Measurements from ENCODE around the gene DBNL.
A peak's percentile ranks its signal among the peaks of the same experiment; 100 is the strongest.
"Not testable (repeated sequence)": the region's sequence is repeated elsewhere in the genome, so short reads cannot be mapped to it uniquely, and the experiment has no call there.

Gene DBNL

GRCh38 chr7:44044315-44045225, at the start of gene DBNL:
TSS of gene DBNL (plus strand) at chr7:44044702. CDS start at chr7:44044738, 36 bp downstream.
- peak within 1 kb of the TSS; percentile 79 for H3K27ac ChIP-seq
- DNase-seq (ENCODE audit: low read depth, low spot score): no peak

DNA sequence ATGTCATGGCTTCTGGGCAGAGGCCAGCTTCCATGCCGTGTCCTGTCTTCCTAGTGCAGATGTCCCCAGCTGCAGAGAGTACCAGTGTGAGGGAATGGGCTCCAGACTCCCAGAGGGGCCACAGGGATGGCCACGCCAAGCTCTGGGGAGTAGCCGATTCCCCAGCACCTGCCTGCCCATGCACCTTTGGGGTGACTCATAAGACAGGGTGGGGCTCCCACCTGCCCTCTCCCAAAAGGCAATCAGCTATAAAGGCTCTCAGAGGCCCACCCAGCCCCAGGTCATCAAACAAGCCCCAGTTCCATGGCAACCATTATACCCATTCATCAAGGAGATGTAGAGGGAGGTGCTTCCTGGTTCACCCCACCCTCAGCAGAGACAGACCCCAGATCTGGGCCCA, 47.0 kb upstream of the DBNL start, which contains the start of gene SPDYE1:
Gene SPDYE1, plus strand, starts transcription at position 366 of the 400 bp plus-strand sequence. CDS start 2,053 bp downstream, outside the sequence.
- not testable (repeated sequence) for DNase-seq (ENCODE audit: low read depth, low spot score); H3K27ac ChIP-seq

DNA sequence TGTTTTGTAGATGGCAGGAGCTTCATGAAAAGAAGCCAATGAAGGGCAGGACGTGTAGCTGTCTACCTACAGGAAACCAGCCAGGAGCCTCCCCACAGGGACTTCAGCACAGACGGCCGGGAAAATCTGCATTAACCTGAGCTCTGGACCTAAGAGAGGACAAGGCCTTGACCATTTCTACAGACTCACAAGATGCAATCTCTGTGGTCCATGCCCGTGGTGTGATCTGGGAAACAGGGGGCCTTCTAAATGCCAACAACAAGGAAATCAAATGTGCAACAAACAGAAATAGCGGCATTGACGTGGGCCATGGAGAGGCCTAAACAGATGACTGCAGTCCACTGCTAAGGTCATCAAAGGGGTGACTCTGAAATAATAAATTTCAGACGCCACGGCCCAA, 32.4 kb upstream of the DBNL start:
- not testable (repeated sequence) for H3K27ac ChIP-seq; DNase-seq (ENCODE audit: low read depth, low spot score)

DNA sequence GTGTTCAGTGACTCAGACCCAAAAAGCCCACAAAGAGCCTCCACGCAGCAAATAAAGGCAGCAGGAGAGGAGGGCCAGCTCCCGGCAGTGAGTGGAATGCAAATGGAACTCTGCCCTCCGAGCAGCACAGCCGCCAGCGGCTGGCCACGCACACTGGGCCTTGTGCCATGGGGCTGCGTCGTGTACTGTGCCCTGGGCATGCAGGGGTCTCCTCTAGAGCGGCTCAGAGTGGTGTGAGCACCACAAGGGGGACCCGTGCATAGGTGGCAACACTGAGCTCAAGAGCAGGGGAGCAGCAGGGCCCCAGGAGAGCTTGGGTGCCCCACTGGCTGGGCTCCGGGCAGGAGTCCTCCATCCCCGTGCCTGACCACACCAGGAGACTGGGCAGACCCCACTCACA, 29.4 kb upstream of the DBNL start:
- not testable (repeated sequence) for H3K27ac ChIP-seq; DNase-seq (ENCODE audit: low read depth, low spot score)

DNA sequence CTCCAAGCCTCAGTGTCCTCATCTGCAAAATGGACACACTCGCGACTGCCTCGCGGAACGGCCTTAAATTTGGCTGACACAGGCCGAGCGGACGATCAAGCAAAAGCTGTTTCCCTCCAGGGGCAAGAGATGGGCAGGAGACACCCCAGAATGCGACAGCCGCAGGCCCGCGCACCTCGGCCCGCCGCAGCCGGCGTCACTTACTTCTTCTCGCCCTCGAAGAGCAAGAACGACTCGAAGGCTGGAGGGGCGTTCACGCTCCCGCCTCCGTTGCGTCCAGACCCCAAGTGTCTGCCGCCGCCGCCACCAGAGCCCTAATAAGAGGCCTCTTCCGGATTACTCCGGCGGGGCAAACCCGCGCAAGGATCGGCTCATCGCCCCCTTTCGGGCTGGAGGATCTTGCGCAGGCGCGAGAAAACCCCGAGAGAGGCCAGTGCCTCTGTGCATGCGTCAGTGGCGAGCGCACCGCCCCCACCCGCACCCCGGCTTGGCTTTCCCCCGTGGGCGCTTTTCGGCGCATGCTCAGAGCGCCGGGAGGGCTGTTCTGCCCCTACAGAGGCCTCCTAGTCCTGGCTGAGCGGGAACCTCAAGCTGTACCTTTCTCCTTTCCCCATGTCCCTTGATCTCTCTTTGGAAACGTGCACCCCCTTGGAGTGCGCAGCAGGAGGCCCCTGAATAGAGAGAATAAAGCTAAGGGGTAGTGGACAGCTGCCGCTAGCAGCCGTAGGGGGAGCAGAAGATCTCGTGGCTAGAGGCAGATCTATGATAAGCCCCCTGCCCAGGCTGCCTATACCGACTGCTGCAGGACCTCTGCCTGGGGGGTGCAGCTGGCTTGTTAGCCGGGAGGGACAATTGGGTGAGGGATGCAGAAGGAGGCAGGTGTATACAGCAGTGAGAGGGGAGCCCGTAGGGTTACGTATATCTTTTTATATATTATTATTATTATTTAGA, 25.4 kb upstream of the DBNL start:
- peak; percentile 60 for DNase-seq (ENCODE audit: low read depth, low spot score)
- peak overlapping the region; percentile 10 for H3K27ac ChIP-seq

DNA sequence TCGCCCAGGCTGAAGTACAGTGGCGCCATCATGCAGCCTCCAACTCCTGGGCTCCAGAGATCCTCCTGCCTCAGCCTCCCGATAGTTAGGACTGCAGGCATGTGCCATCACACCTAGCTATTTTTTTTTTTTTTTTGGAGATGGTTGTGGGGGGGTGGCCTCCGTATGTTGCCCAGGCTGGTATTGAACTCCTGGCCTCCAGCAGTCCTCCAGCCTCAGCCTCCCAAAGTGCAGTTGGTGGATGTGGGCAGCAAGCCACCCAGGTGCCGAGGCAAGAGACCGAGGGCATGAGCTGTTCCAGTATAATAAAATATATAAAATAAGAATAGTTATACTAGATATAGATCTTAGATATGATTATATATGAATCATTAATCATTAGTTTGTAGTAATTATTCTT, 24.7 kb upstream of the DBNL start:
- DNase-seq (ENCODE audit: low read depth, low spot score); H3K27ac ChIP-seq: not testable (repeated sequence)

DNA sequence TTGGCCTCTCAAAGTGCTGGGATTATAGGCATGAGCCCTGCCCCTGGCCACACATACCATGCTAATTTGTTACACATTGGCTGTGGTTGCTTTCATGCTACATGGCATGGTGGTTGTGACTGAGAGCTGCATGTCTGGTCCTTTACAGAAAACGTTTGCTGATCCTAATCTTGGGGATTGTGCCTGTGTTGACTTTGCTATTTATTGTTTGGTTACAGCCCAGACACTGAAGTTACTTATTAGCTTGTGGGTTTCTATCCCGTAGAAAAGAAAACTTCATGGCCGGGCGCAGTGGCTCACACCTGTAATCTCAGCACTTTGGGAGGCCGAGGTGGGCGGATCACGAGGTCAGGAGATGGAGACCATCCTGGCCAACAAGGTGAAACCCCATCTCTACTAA, 22.4 kb upstream of the DBNL start:
- H3K27ac ChIP-seq; DNase-seq (ENCODE audit: low read depth, low spot score): not testable (repeated sequence)

GRCh38 chr7:44022796-44023467, 21.6 kb upstream of the DBNL start:
- not testable (repeated sequence) for DNase-seq (ENCODE audit: low read depth, low spot score); H3K27ac ChIP-seq

DNA sequence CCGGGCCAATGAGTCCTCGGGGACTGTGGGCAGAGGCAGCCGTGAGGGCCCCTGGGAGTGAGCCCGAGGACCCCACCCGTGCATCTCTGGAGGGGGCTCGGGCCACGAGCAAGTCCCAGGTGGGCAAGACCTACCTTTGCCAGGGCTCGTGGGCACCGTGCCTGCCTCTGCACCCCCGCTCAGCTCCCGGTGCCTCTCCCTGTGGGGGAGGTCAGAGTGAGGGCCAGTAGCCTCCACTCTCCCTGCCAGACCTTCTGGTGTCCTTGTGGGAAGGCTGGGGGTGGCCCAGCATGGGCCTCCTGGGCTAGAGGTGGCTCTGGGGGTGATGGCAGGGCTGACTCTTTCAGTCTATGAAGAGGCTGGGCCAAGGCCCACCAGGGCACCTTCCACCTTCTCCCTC, 15.1 kb upstream of the DBNL start:
- DNase-seq (ENCODE audit: low read depth, low spot score); H3K27ac ChIP-seq: not testable (repeated sequence)

DNA sequence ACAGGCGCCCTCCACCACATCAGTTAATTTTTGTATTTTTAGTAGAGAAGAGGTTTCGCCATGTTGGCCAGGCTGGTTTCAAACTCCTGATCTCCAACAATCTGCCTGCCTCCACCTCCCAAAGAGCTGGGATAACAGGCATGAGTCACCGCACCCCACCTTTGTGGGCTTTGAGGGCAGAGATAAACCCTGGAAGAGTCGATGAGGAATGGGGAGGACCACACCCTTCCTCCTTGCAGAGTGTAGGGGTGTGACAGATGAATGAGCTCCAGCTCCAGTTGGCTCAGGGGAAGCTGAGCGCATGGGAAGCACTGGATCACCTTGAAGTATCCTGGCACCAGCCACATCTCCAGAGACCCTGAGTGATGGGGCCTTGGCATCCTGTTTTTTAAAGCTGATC, 14.5 kb upstream of the DBNL start:
- DNase-seq (ENCODE audit: low read depth, low spot score): not testable (repeated sequence)

DNA sequence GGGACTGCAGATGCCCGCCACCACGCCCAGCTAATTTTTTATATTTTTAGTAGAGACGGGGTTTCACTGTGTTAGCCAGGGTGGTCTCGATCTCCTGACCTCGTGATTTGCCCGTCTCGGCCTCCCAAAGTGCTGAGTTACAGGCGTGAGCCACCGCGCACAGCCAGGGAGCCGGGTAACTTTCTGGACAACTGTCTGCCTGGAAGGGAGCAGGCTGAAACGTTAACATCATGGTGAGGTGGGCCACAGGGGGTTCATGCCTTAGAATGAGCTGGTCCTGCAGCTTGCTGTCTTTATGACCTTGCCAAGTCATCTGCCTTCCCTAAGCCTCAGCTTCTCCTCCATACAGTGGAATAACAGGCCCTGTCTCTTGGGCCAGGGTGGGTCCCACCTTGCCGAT, 13.2 kb upstream of the DBNL start:
- DNase-seq (ENCODE audit: low read depth, low spot score): not testable (repeated sequence)

More for the DNA sequence above, 14.5 kb upstream of the DBNL start:
- not testable (repeated sequence) for H3K27ac ChIP-seq

GRCh38 chr7:44032031-44032430, 12.5 kb upstream of the DBNL start:
- DNase-seq (ENCODE audit: low read depth, low spot score); H3K27ac ChIP-seq: not testable (repeated sequence)

More for the DNA sequence above, 13.2 kb upstream of the DBNL start:
- not testable (repeated sequence) for H3K27ac ChIP-seq

DNA sequence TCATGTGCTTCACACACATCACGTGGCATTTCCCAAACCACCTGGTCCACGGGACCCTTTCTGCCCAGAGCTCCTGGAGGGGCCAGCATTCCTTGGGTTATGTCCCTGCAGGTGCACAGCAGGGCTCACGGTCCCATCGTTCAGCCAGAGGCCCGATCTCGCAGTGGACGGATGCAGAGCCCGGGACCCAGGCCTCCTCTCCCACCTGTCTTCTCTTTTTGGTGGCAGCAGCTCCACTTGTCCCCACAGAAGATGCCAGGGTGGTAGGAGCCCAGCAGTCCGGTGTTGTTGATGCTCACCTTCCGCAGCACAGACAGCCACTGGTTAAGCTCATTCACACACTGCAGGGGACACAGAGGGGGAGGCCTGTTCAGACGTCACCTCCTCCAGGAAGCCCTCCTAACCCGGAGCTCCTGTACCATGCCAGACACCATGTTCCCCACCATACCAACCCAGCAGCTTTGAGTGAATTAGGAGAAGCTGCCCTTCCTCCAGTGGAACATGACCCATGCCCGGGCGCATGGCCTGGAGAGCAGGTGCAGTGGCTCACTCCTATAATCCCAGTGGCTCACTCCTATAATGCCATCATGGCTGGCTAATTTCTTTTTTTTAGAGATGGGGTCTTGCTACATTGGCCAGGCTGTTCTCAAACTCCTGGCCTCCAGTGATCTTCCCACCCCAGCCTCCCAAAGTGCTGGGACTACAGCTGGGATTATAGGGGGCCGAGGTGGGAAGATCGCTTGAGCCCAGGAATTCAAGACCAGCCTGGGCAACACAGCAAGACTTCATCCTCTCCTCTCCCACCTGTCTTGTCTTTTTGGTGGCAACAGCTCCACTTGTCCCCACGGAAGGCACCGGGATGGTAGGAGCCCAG, 10.3 kb upstream of the DBNL start:
- not testable (repeated sequence) for H3K27ac ChIP-seq; DNase-seq (ENCODE audit: low read depth, low spot score)

GRCh38 chr7:44036364-44036763, 8.1 kb upstream of the DBNL start:
- DNase-seq (ENCODE audit: low read depth, low spot score); H3K27ac ChIP-seq: not testable (repeated sequence)

GRCh38 chr7:44037951-44038350, 6.6 kb upstream of the DBNL start:
- not testable (repeated sequence) for H3K27ac ChIP-seq

GRCh38 chr7:44038553-44038952, 5.9 kb upstream of the DBNL start:
- H3K27ac ChIP-seq; DNase-seq (ENCODE audit: low read depth, low spot score): not testable (repeated sequence)

More at GRCh38 chr7:44037951-44038350, 6.6 kb upstream of the DBNL start:
- DNase-seq (ENCODE audit: low read depth, low spot score): not testable (repeated sequence)

DNA sequence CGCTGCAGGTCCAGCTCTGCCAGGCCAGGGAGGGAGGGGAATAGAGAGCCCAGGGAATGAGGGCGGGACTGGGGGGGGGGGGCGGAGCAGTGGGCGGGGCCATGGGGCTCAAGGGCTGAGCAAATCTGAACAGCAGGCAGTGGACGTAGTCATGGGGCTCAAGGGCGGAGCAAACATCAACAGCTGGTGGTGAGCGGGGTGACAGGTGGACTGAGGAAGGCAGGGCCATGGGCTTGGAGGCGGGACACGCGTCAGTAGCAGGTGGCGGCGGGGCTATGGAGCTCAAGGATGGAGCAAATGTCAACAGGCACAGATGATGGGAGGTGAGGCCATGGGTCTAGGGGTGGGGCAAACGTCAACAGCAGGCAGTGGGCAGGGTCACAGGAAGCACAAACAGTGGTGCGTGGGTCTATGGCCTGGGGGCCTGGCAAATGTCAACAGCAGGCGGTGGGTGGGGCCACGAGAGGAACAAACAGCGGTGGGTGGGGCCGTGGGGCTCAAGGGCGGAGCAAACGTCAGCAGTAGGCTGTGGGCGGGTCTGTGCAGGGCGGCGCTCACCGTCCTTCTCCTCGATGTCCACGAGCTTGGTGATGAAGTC, 5.4 kb upstream of the DBNL start:
- H3K27ac ChIP-seq: not testable (repeated sequence)
- DNase-seq (ENCODE audit: low read depth, low spot score): peak; percentile 29

DNA sequence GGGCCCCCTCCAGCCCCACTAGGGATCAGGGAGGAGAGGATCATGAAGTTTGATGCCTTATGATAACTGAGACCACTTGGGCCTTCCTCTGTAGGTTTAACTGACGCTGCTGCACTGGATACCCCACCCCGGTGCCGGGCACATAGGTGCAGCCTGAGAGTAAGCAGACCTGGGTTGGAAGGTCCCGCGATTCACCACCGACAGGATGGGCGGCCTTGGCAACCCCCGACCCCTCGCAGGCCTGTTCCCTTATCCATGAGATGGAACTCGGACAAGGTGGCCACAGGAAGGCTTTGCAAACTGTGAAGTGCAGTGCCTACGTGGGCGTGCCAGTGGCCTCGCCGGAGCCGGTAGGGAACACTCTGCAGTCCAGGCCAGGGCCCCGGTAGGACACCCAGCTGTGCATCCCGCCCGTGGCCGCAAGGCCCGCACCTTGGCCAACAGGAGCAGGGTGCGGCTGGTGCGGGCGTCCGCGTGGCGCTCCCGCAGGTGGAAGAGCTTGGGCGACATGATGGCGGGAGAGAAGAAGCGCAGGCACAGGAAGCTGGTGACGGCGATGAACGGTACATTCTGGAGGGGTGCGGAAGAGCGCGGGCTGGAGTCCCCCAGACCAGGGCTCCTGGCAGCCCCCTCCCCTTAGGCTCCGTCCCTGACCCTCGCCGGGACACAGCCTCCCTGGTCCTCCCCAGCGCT, 4.6 kb upstream of the DBNL start:
- H3K27ac ChIP-seq; DNase-seq (ENCODE audit: low read depth, low spot score): not testable (repeated sequence)
